ENCODE results near the gene MRPS23. TPM values are rescaled to one million over a fixed set of nuclear protein-coding genes. Genes with fewer than 3 reads are reported as not detected.

The MRPS23 gene
- total and polyA plus RNA-seq, 2 of the 13 experiments (the other 11 are each of a cell fraction or from before 2014, with no cell fraction given) = 63.2 to 181 TPM

- TF ChIP-seq, protein P1, sequence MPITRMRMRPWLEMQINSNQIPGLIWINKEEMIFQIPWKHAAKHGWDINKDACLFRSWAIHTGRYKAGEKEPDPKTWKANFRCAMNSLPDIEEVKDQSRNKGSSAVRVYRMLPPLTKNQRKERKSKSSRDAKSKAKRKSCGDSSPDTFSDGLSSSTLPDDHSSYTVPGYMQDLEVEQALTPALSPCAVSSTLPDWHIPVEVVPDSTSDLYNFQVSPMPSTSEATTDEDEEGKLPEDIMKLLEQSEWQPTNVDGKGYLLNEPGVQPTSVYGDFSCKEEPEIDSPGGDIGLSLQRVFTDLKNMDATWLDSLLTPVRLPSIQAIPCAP (CRISPR knock-in tag; IDR thresholded peaks at IDR 0.05; ENCODE audit: low read depth) = no peak; the same call in 1 of the 2 replicates
- TF ChIP-seq HNRNPLL (IDR thresholded peaks at IDR 0.05; ENCODE audit: low read depth, low read length, poor library complexity, severe bottlenecking) (peak; percentile 95), REL (CRISPR knock-in tag; conservative IDR thresholded peaks at IDR 0.05) (peak; percentile 96; the same call in 1 of the 2 replicates), ZSCAN31 (CRISPR knock-in tag; IDR thresholded peaks at IDR 0.05; ENCODE audit: low read depth) (peak; percentile 97), HNF1A (IDR thresholded peaks at IDR 0.05; ENCODE audit: low read depth) (peak; percentile 80), HNF1A (CRISPR knock-in tag; IDR thresholded peaks at IDR 0.05; ENCODE audit: borderline replicate concordance) (peak; percentile 96), ELF1 (CRISPR knock-in tag; IDR thresholded peaks at IDR 0.05) (peak; percentile 99), IRF2 (CRISPR knock-in tag; IDR thresholded peaks at IDR 0.05) (peak; percentile 99), THAP11 (CRISPR knock-in tag; IDR thresholded peaks at IDR 0.05) (peak; percentile 97), NAIF1 (CRISPR knock-in tag; IDR thresholded peaks at IDR 0.05; ENCODE audit: borderline replicate concordance) (peak; percentile 97), SRSF4 (IDR thresholded peaks at IDR 0.05; ENCODE audit: low read depth, low read length, poor library complexity, severe bottlenecking) (no peak), PLSCR1 (CRISPR knock-in tag; IDR thresholded peaks at IDR 0.05; ENCODE audit: borderline replicate concordance) (no peak; the same call in 1 of the 2 replicates), MTF2 (CRISPR knock-in tag; IDR thresholded peaks at IDR 0.05; ENCODE audit: borderline replicate concordance) (no peak)
- TF ChIP-seq, protein P2, sequence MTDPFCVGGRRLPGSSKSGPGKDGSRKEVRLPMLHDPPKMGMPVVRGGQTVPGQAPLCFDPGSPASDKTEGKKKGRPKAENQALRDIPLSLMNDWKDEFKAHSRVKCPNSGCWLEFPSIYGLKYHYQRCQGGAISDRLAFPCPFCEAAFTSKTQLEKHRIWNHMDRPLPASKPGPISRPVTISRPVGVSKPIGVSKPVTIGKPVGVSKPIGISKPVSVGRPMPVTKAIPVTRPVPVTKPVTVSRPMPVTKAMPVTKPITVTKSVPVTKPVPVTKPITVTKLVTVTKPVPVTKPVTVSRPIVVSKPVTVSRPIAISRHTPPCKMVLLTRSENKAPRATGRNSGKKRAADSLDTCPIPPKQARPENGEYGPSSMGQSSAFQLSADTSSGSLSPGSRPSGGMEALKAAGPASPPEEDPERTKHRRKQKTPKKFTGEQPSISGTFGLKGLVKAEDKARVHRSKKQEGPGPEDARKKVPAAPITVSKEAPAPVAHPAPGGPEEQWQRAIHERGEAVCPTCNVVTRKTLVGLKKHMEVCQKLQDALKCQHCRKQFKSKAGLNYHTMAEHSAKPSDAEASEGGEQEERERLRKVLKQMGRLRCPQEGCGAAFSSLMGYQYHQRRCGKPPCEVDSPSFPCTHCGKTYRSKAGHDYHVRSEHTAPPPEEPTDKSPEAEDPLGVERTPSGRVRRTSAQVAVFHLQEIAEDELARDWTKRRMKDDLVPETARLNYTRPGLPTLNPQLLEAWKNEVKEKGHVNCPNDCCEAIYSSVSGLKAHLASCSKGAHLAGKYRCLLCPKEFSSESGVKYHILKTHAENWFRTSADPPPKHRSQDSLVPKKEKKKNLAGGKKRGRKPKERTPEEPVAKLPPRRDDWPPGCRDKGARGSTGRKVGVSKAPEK (CRISPR knock-in tag; IDR thresholded peaks at IDR 0.05; ENCODE audit: borderline replicate concordance) = no peak
- TF ChIP-seq, protein P3, sequence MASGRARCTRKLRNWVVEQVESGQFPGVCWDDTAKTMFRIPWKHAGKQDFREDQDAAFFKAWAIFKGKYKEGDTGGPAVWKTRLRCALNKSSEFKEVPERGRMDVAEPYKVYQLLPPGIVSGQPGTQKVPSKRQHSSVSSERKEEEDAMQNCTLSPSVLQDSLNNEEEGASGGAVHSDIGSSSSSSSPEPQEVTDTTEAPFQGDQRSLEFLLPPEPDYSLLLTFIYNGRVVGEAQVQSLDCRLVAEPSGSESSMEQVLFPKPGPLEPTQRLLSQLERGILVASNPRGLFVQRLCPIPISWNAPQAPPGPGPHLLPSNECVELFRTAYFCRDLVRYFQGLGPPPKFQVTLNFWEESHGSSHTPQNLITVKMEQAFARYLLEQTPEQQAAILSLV (CRISPR knock-in tag; IDR thresholded peaks at IDR 0.05; ENCODE audit: borderline replicate concordance) = peak; percentile 100
- TF ChIP-seq, protein P4, sequence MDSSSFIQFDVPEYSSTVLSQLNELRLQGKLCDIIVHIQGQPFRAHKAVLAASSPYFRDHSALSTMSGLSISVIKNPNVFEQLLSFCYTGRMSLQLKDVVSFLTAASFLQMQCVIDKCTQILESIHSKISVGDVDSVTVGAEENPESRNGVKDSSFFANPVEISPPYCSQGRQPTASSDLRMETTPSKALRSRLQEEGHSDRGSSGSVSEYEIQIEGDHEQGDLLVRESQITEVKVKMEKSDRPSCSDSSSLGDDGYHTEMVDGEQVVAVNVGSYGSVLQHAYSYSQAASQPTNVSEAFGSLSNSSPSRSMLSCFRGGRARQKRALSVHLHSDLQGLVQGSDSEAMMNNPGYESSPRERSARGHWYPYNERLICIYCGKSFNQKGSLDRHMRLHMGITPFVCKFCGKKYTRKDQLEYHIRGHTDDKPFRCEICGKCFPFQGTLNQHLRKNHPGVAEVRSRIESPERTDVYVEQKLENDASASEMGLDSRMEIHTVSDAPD (CRISPR knock-in tag; IDR thresholded peaks at IDR 0.05) = peak; percentile 98
Measured at GRCh38 chr17:57849874-57850754, at the start of gene MRPS23 (continued).

Data from HepG2 (cell line).